Stimulated activated CD8-positive, alpha-beta memory T cell treated with anti-CD3 and anti-CD28 coated beads, Interleukin-2, amount 100 ng/mL, for 1 hour (primary cell): ENCODE results near the gene CD200.
A peak's percentile ranks its signal among the peaks of the same experiment; 100 is the strongest.

Experiments
- DNase-seq, 2 donors: peaks; one replicate each; pipeline ENCODE4 v3.0.0-alpha.2; 2020; ENCODE audit warnings: low read depth in 2 of 2

The CD200 gene, protein sequence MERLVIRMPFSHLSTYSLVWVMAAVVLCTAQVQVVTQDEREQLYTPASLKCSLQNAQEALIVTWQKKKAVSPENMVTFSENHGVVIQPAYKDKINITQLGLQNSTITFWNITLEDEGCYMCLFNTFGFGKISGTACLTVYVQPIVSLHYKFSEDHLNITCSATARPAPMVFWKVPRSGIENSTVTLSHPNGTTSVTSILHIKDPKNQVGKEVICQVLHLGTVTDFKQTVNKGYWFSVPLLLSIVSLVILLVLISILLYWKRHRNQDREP

GRCh38 chr3:112333002-112333380 is at the start of gene CD200:
TSS of gene CD200 (plus strand) at chr3:112333156. CDS start at chr3:112333213, 57 bp downstream.
- DNase-seq: peak in 1 of 2 donors; percentile 14

- DNase-seq: no peak
Measured at GRCh38 chr3:112289011-112289410, 43.9 kb upstream of the CD200 start.

GRCh38 chr3:112293368-112294321 is 39.3 kb upstream of the CD200 start, which contains the start of gene SLC9C1:
TSS of gene SLC9C1 (minus strand) at chr3:112294216. CDS start at chr3:112286791, 7,425 bp downstream.
- peak in 1 of 2 donors; percentile 2 for DNase-seq

DNA sequence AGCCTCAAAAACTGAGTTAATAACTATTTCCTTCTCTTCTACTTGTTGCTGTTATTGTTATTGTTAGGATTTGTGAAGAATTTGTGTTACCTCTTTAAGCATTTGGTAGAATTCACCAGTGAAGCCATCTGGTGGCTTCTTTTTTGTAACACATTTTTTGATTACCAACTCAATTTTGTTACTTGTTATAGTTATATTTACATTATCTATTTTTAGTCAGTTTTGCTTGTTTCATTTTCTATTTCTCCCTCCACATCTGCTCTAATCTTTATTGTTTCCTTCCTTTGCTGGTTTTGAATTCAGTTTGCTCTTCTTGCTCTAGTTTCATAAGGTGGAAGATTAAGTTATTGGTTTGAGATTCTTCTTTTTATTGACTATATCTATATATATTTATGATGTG is 35.2 kb upstream of the CD200 start:
- no peak for DNase-seq

DNA sequence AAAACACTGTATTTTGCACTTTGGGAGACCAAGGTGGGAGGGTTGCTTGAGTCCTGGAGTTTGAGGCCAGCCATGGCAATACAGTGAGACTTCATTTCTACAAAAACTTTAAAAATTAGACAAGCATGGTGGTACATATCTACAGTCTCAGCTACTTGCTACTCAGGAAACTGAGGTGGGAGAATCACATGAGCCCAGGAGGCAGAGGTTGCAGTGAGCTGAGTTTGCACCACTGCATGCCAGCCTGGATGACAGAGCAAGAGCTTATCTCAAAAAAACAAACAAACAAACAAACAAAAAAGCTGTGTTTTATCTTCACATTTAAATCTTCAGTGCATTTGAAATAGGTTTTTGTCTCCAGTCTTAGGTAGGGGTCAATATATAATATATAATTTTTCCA is 34.2 kb upstream of the CD200 start:
- no peak for DNase-seq

DNA sequence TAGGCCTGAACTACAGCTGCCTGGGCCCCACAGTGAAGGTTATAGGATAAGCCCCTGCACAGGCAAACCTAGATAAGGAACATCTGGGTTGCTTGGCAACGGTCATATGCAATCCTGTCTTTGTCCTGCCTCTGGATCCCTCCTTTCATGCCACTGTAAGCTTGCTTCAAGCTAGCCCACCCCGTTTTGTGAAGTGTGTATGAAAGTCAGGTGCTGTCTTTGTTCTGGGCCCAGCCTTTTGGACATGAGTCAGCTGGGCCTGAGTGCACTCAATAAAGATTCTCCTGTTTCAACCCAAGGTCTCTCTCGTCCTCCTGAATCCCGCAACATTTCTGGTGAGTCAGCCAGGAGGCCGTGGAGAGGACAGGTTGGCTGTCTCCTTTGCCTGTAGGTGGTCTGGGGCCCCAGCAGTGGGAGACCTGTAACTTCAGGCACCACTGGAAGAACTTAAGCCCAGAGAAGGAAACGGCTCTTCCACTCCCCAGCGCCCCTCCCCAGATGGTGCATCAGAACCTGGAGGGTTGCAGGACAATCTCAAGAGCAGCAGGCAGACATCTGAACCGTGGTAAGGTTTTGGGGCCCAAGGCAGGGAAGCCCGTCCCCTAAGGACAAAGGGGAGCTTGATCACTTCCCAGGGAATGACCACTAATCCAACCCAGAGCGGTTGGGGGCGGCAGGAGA is 30.7 kb upstream of the CD200 start:
- no peak for DNase-seq

DNA sequence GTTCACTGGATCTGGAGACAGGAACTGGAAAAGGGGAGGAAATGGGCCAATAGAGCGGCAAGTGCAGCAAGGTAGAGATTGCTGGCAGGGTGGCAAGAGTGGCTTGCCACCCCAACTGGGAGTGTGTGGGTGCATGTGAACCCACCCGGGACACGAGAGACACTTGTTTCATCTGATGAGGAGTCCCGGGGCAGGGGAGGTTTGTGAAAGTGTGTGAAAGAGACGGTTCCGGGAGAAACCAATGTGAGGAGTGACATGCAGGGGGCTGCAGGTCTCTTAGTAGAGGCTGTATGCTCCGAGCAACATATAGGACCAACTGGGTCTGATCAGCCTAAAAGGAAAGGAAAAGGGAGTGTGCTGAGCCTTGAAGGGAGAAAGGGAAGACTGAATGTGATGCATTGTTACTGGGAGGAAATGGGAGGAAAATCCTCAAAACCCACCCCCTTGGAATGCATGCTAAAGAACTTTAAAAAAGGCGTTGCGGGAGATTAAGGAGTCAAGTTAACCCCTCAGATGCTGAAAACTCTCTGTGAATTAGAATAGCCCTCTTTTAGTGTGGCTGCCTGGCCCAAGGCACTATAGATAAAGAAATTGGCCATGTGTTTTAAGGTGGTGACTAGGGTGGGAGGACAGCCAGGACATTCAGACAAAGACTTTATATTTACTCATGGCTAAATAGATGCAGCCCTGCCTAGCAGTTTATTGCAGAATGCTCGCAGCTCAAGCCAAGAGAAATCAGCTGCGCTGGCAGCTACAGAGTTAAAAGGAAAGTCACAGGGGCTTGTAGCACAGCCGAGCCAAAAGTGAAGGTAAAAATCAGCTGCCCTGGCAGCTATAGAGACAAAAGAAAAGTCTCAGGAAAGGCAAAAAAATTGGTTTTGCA is 29.8 kb upstream of the CD200 start:
- no peak for DNase-seq

- no peak for DNase-seq
Measured at GRCh38 chr3:112303764-112304325, 29.1 kb upstream of the CD200 start.

DNA sequence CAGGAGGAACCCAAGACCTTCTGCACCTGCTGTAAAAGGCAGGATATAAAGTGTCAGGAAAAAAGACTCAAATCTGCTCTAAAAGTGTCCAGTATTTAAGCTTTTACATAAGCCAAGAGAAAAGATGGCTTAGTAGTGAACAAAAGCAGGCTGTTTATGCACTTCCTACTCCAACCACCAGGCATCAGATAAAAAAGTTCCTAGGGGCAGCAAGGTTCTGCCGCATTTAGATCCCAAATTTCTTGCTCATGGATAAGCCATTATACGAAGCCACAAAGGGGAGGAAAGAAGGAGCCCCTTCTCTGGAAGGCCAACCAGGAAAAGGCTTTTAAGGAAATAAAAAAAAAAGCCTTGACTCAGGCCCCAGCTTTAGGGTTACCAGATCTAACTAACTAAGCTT is 28.3 kb upstream of the CD200 start:
- DNase-seq: no peak

GRCh38 chr3:112306825-112307224 is 26.1 kb upstream of the CD200 start:
- DNase-seq: no peak

- DNase-seq: no peak
Measured at GRCh38 chr3:112307557-112307956, 25.4 kb upstream of the CD200 start.

DNA sequence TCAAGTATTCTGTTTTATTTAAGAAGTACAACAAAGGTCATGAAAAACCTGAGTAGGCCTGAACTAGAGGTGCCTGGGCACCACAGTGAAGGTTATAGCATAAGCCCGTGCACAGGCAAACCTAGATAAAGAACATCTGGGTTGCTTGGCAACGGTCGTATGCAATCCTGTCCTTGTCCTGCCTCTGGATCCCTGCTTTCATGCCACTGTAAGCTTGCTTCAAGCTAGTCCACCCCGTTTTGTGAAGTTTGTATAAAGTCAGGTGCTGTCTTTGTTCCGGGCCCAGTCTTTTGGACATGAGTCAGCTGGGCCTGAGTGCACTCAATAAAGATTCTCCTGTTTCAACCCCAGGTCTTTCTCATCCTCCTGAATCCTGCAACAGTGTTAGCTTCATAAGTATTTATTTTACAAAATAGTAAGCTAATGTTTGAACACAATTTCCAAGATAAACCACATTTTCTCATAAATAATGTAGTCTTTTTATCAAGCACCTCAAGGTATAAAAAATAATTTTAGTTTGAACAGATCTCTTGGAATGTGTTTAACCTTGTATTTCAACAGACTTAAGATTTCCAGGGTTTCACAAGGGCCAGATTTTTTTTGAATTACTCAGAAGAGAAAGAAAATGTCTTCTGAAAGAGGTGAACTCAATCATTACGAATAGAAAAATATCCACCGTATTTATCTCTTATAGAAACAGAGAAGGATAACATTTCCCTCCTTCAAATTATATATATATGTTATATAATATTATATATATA is 24.6 kb upstream of the CD200 start:
- DNase-seq: no peak

DNA sequence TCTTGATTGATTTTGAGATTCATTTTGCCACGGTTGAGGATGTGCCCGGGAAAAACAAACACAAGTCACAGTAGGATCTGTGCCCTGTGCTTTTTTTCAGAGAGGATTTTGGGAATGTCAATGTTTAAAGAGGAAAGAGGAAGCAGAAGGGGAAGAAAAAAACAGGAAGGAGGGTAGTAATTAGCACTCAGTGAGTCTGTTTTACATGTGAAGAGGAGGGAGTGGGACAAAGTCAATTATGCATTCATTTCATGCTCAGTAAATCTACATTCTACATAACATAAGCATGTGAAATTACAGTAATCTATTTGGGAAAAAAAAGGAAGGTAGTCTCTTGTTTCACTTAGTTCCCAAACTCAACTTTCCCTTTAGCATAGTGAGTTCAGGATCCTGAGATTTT is 18.3 kb upstream of the CD200 start:
- DNase-seq: no peak

DNA sequence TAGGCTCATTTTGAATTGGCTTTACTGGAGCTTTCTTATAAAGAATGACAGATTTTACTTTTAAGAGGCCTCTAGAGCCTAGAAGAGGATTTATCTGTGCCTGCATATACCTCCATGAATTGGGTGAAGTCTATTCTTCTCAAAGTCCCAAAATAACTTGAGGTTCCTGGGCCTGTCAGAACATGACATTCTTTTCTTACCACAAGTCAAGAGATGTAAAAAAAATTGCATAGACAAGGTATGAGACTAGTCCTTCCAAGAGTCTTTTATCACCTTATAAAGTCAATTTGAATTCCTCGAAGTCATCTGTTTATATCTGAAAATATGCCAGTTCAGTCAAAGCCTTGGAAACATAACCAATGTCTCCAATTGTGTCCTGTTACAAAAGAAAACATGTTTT is 17.2 kb upstream of the CD200 start:
- no peak for DNase-seq

DNA sequence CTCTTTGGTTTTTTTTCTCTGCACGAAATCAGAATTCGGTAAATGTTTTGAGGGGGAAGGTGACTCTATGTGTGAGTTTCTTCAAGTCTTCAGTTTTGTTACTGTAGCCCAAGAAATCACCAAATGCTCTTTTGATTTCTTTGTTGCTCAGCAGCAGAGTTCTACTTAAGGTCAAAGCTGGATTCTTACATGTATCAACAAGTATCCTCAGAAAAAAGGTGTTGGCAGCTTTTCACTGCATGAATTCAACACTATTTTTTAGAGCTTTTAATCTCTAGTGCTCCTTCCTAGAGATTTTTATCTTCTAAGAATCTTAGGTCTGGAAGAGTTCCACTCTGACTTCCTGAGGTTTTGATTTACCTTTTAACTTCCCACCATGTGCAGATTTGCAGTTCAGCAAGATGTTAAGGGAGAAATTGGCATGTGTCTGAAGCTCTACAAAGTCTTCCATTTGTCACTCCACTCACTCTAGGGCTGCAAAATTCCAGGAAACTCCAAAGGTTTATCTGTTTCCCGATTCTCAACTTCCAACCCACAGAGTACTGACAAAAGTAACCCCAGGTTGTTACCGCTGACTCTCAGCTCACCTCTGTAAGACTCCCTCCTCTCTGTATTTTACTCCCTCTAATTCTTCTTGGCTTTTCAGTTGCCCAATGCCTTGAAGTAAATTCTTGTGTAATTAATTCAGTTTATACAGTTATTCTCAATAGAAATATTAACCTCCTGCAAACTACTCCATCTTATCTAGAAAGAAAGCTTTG is 13.3 kb upstream of the CD200 start:
- no peak for DNase-seq

DNA sequence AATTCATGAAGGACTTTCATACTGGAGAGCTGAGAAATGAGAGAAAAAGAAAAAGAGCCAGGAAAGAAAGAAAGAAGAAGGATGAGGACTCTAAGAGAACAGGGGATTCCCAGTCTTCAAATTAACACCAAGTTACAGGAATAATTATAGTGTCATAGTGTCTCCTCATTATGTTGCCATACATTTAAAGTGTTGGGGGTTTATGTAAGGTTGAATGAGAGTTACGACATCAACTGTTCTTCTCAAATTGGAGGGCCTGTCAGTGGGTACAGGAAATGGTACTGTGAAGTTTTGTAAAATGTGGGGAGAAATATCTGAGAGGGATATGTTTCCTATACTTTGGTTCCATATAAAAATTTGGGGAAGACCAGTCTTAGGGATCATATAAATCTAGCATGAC is 12.3 kb upstream of the CD200 start:
- DNase-seq: no peak

DNA sequence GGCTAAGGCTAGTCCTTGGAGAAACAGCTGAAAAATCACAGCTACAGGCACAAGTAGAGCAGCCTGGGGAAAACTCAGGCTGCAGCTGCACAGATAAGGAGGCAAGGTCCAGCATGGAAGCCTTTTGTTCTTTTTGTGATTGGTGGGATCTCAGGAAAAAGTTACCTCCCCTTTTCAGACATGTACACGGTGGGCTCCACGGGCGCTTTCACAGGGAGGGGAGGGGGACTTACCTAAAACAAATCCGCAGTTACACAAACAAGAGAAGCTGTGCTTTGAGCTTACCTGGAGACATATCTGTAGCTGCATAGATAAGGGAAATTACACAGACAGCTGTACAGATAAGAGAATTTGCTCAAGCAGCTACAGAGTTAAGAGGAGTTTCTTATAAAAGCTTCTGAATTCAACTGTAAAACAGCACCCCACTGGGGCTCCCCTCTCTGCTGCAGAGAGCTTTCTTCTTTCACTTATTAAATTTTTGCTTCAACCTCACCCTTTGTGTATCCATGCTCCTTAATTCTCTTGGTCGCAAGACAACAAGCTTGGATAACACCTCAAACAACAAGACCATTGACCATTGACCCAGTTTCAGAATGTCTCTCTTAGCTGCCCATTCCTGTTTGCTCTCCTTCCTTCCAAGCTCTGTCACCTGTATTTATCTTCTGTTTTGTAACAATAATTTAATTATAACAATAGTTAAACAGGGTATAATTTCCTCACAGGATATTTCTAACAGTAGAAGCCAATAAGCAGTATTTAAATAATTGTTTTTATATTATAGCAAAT is 10.9 kb upstream of the CD200 start:
- DNase-seq: no peak

DNA sequence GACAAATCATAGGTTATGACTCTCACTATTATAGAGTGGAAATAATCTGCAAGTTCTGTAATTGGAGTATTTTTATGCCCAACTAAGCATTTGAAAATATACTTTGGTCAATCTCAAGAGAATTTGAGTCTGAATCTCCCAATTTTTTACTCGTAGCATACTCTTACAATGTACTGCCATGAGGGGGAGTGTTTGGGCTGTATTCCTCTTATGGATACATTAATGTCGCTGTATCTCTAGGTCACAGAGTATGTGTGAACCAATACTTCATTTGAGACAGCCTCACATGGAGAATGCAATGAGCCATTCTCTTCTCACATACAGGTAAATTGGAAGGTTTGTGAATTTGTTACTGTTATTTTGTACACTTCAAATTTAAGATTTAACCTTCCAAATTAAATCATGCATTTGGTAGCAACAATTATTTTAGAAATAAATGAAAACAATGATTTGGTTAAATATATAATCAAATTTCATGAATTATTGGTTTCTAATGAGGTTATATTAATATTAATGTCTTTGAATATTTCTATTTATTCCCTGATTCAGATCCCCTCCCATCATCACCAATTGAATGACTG is 5.5 kb upstream of the CD200 start:
- no peak for DNase-seq
